ENCODE data around the gene DAW1.
"Not testable (repeated sequence)": the region's sequence is repeated elsewhere in the genome, so short reads cannot be mapped to it uniquely, and the experiment has no call there.

DAW1 gene

DNA sequence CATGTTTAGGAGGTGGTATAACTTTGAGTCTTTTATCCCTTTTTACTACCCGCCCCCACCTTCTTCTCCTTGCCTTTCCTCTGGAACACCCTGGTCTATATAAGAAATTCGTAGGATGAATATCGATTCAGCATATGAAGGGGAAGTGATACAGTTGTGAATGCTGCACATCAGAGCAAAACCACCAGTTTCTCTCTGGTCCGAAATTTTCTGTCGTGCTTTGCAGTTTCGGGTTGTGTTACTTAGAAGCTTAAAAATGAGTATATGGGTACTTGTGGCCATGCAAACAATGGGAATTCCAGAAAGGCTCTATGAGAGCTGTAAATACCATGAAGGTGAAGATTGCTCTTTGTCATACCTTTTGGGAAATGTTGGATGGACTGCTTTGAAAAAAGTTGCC is 60.6 kb downstream of the DAW1 start:
- DNase-seq = no peak

GRCh38 chr2:227932403-227932802 is 61.0 kb downstream of the DAW1 start:
- DNase-seq = no peak

DNA sequence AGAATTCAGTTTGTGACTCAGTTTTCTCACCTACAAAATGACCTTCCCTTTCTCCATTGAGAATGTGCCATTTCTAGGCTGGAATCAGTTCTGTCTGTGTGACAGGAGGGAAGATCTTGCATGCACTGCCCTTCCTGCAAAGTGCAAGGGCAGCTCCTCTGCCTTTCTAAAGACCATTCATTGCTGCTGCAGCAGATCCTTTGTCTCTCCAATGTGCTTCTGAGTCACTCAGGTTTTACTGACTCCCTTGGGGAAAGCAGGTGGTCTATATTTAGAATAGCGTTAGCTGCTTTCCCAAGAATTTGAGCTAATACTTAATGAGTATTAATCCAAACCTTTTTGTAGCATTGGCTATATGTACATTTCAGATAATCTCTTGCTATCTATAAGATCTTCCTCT is 62.5 kb downstream of the DAW1 start:
- DNase-seq = no peak

- not testable (repeated sequence) for DNase-seq
Observed at GRCh38 chr2:227936249-227936648, 64.8 kb downstream of the DAW1 start.

DNA sequence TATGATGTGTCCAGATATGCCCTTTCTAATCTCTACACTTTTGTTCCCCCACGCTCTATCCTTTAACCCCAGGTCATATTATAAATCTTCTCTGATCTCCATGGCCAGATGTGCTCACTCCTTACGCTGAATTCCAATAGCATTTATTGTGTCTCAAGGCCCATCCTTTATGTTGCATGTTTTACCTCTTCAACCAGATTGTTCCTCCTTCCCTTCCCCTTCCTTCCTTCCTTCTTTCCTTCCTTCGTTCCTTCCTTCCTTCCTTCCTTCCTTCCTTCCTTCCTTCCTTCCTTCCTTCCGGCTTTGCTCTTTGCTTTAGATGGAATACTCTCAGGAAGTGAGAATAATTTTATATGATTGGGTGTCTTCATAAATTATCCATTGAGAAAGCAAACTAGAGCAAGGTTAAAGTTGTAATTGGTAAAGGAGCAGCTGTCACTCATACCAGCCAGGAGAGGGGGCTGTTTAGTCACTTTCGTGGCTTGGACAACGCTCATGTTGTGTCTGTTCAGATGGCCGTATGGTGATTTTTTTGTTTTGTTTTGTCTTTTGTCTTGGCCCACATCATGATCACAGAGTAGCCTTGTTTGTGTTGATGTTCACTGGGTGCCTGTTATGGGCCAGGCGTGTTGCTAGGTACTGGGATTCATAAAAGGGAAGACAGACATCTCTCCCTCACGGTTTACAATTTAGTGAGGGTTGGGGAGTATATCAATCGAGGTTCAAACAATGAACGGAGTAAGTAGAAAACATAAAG is 68.0 kb downstream of the DAW1 start:
- DNase-seq = no peak

DNA sequence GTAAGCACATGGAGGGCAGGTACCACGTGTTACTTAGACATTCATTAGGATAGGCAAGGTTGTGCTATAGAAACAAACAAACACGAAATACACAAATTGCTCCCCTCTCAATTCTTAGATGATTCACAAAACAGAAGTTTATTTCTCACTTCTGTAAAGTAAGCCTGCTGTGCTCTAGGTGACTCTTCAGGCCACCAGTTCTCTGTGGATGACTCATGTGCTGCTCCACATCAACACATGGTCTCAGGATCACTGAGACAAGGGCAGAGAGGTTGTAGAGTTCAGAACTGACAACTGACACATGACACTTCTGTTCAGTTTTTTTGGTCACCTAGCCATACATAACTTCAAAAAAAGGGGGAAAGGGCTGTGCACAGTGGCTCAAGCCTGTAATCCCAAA is 70.6 kb downstream of the DAW1 start:
- peak; percentile 2 for DNase-seq

GRCh38 chr2:227942965-227943364 is 71.5 kb downstream of the DAW1 start:
- no peak for DNase-seq

DNA sequence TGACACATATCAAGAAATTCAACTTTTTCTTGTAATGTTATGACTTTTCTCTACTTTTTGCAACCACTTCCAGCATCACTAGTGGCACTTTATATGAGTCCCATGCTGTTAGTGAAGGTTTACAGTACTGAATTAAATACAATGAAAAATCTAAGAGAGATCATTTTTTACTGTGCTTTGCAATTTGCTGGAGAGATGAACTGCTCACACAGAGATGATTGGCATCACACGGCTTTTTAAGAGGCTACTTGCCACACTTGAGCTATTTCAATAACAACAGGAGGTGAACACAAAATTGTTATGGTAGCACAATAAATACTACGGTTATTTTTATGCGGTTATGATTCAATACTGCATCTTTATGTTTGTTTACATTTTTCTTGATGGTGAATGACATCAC is 88.9 kb downstream of the DAW1 start:
- DNase-seq = no peak

- no peak for DNase-seq
Observed at GRCh38 chr2:227971619-227972230, 100.3 kb downstream of the DAW1 start.

DNA sequence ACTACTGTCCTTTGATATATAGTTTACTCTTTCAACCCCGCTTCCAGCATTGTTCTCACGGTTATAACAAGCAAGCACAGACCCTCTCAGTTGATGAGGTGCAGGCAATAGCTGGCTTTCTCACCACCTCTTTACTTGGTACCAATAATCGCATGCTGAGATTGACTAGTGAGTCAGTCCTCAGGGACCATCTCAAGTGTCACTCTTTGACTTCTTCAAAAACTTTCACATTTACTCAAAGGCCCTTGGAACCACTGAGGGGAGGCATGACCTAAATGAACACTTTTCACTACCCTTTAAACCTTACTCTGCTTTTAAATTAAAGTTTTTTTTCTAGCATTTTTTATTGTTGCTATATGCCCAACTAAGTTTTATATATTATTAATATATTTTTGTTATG is 101.8 kb downstream of the DAW1 start:
- DNase-seq = no peak

Measured in stimulated activated CD4-positive, alpha-beta T cell treated with anti-CD3 and anti-CD28 coated beads, Interleukin-1b, Interleukin-23, amount 100 ng/mL, for 48 hours (primary cell).